AG04450 (cell line): ENCODE measurements around the gene RBP3. TPM values are rescaled to one million over a fixed set of nuclear protein-coding genes. Genes with fewer than 3 reads are reported as not detected.

Experiments used
- CTCF ChIA-PET: fragments of 300-600, 350-600 bp; formaldehyde crosslinking; extraction: SDS; loops from one replicate; lab custom pipeline; 2022; ENCODE audit warnings: antibody characterized with exemption, inconsistent platforms; lab: Charles Lee
- POLR2A ChIA-PET: fragments of 350-600 bp; formaldehyde crosslinking; extraction: SDS; loops from one replicate; lab custom pipeline; 2021; ENCODE audit warnings: antibody characterized with exemption, inconsistent platforms; lab: Yijun Ruan, JAX
- DNase-seq: peaks from one replicate; pipeline ENCODE4 v3.0.0-alpha.2; 2011; ENCODE audit warnings: low read depth, low spot score
- H3K27ac ChIP-seq: one replicate; pipeline ENCODE4 v1.5.1; 2012; ENCODE audit warnings: low read depth, low read length, control low read depth
- H3K27me3 ChIP-seq: one replicate; pipeline ENCODE4 v1.6.0; 2012; ENCODE audit warnings: low read length; ENCODE audit not compliant: control insufficient read depth, insufficient read depth
- H3K4me3 ChIP-seq: 2 replicates; pipeline ENCODE4 v1.5.1; 2011; ENCODE audit warnings: mild to moderate bottlenecking, low read depth, low read length, control low read depth
- H3K9me3 ChIP-seq: 2 replicates; pipeline ENCODE4 v1.5.1; 2012; ENCODE audit warnings: low read length; ENCODE audit not compliant: control insufficient read depth, insufficient read depth
- polyA plus RNA-seq: library from polyadenylated mRNA; depleted of rRNA; stranded (reverse); fragments of >200 nt; gene quantifications from 2 replicates; pipeline ENCODE4 v1.2.3, GENCODE V29; 2011
- TF ChIP-seq, protein P1 (sequence below): IDR thresholded peaks from 2 replicates; pipeline ENCODE4 v1.5.1; 2011; ENCODE audit warnings: low read depth, low read length, control low read depth, inconsistent platforms

The RBP3 gene
- polyA plus RNA-seq, 1 experiment, result not detected

DNA sequence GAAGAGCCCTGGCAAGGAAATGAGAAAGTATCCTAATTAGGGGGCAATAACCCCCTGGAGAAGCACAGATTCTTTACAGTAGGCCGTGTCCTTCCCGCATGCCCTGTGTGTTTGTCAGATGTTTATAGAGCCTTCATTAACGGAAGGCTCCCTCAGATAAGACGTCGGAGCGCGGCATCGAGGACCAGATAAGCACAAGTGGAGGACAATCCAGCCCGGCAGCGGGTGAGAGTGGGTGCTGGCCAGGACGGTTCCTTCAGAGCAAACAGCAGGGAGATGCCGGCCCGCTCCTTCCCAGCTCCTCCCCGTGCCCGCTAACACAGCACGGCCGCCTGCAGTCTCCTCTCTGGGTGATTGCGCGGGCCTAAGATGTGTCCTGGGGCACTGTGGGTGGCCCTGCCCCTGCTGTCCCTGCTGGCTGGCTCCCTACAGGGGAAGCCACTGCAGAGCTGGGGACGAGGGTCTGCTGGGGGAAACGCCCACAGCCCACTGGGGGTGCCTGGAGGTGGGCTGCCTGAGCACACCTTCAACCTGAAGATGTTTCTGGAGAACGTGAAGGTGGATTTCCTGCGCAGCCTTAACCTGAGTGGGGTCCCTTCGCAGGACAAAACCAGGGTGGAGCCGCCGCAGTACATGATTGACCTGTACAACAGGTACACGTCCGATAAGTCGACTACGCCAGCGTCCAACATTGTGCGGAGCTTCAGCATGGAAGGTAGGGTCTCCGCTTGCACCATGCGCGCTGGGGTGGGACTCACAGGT lies 25.7 kb upstream of the RBP3 start, which contains the start of gene GDF2:
Gene GDF2 (plus strand): TSS at position 155 of the 762 bp plus-strand sequence. CDS start 215 bp downstream, at position 370.
- no peak within 1 kb of the TSS for H3K27ac ChIP-seq
- H3K9me3 ChIP-seq, result no peaks in the 10 kb centered on the region
- H3K4me3 ChIP-seq, result no peak within 1 kb of the TSS
- CTCF ChIA-PET, result interaction anchor here (0.9 to 1.2 kb wide), 2 partner anchors 11 to 328 kb away, joined by 3 to 4 read pairs; no protein-coding TSS in a partner anchor
- TF ChIP-seq, protein P1, sequence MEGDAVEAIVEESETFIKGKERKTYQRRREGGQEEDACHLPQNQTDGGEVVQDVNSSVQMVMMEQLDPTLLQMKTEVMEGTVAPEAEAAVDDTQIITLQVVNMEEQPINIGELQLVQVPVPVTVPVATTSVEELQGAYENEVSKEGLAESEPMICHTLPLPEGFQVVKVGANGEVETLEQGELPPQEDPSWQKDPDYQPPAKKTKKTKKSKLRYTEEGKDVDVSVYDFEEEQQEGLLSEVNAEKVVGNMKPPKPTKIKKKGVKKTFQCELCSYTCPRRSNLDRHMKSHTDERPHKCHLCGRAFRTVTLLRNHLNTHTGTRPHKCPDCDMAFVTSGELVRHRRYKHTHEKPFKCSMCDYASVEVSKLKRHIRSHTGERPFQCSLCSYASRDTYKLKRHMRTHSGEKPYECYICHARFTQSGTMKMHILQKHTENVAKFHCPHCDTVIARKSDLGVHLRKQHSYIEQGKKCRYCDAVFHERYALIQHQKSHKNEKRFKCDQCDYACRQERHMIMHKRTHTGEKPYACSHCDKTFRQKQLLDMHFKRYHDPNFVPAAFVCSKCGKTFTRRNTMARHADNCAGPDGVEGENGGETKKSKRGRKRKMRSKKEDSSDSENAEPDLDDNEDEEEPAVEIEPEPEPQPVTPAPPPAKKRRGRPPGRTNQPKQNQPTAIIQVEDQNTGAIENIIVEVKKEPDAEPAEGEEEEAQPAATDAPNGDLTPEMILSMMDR, result no peak
- no peak for DNase-seq
- POLR2A ChIA-PET, result no interaction called here
- H3K27me3 ChIP-seq, result peaks cover 35% of the 10 kb centered on the region

DNA sequence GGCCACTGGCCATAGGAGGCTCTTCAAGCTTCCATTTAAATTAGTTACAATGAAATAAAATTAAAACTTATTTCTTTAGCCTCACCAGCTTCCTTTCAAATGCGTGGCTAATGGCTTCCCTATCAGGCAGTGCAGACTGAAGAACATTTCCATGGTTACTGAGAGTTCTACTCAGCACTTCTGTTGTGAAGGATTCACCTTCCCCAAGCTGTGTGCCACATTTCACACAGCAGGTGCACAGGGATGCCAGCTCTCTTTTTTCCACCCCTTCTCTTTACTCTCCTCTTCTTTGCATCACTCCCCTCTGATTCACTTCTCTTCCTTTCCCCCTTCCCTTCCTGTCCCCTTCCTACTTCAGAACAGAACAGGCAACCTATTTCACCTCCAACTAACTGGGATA lies 25.1 kb upstream of the RBP3 start:
- H3K27ac ChIP-seq, result no peak overlapping the region
- ChIA-PET POLR2A (no interaction called here), CTCF (interaction anchor here (0.9 to 1.5 kb wide), 3 partner anchors 11 to 328 kb away, joined by 3 to 7 read pairs (median 4); no protein-coding TSS in a partner anchor)
- H3K4me3 ChIP-seq, result no peak overlapping the region
- DNase-seq, result no peak
- H3K27me3 ChIP-seq, result peaks cover 33% of the 10 kb centered on the region
- no peaks in the 10 kb centered on the region for H3K9me3 ChIP-seq
- TF ChIP-seq, protein P1, result no peak

- H3K4me3 ChIP-seq, result no peak overlapping the region
- no peaks in the 10 kb centered on the region for H3K9me3 ChIP-seq
- peaks cover 33% of the 10 kb centered on the region for H3K27me3 ChIP-seq
- TF ChIP-seq, protein P1, result no peak
- H3K27ac ChIP-seq, result no peak overlapping the region
- no peak for DNase-seq
- ChIA-PET CTCF (interaction anchor here (0.9 to 1.5 kb wide), 4 partner anchors 12 to 329 kb away, joined by 3 to 7 read pairs (median 4); no protein-coding TSS in a partner anchor), POLR2A (no interaction called here)
Measured at GRCh38 chr10:47323636-47324296, 24.4 kb upstream of the RBP3 start.

- TF ChIP-seq, protein P1, result no peak
- CTCF ChIA-PET, result no interaction called here
- POLR2A ChIA-PET, result no interaction called here
- Histone ChIP-seq H3K4me3 (no peak overlapping the region), H3K27me3 (peaks cover 24% of the 10 kb centered on the region), H3K9me3 (no peaks in the 10 kb centered on the region), H3K27ac (no peak overlapping the region)
- DNase-seq, result no peak
Measured at GRCh38 chr10:47325303-47326291, 22.6 kb upstream of the RBP3 start.
